Globus pallidus (tissue), 1 donor: ENCODE data around the gene LIM2.
A peak's percentile ranks its signal among the peaks of the same experiment; 100 is the strongest.
"Not testable (repeated sequence)": the region's sequence is repeated elsewhere in the genome, so short reads cannot be mapped to it uniquely, and the experiment has no call there.

Experiments used
- DNase-seq: peaks from one replicate; pipeline ENCODE4 v3.0.0-alpha.2; 2015; ENCODE audit warnings: low spot score

The LIM2 gene

GRCh38 chr19:51387924-51388389 lies at the start of gene LIM2:
LIM2 (minus strand) TSS chr19:51387974; CDS start chr19:51387443, 531 bp downstream.
- no peak for DNase-seq

- no peak for DNase-seq
Observed at GRCh38 chr19:51434456-51434855, 46.7 kb upstream of the LIM2 start.

- DNase-seq, result no peak
Observed at GRCh38 chr19:51433043-51433442, 45.3 kb upstream of the LIM2 start.

DNA sequence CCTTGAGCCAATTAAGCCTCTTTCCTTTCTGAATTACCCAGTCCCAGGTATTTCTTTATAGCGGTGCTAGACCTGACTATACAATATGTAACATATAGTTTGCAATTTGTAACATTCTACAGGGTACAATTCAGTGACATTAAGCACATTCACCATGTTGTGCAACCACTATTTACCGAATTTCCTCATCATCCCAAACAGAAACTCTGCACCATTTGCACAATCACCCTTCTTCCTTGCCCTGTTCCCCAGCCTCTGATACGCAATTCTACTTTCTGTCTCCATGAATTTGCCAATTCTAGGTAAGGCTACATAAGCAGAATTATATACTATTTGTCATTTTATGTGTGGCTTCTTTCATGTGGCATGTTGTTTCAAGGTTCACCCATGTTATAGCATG lies 43.4 kb upstream of the LIM2 start:
- DNase-seq, result no peak

DNA sequence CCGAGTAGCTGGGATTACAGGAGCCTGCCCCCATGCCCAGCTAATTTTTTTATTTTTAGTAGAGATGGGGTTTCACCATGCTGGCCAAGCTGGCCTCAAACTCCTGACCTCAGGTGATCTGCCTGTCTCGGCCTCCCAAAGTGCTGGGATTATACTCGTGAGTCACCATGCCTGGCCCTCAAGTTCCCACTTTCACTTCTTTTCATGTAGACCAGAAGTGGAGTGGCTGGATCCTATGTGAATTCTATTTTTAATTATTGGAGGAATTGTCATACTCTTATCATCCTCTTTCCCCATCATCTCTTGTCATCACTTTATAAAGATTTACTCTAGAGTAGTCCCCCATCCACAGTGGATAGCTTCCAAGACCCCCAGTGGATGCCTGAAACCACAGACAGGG lies 42.4 kb upstream of the LIM2 start:
- DNase-seq, result no peak

DNA sequence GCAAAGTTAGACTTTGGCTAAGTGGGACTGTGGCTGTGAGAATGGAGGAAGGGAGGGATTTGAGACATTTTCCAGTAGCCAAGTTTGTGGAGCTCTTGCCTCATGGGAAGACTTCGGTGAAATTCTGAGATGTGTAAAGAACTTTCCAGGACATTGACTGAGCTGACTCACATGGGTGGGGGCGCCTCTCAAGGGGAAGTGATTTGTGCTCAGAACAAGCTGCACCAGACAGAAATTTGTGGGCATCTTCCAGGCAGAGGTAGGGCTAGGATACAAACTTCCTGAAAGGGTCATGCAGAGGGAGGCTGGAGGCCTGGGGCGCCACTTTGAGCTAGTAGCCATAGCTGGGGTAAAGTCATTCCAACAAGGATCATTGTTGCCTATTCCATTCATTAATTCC lies 39.4 kb upstream of the LIM2 start:
- no peak for DNase-seq

GRCh38 chr19:51422053-51422448 lies 34.3 kb upstream of the LIM2 start:
- peak; percentile 49 for DNase-seq

DNA sequence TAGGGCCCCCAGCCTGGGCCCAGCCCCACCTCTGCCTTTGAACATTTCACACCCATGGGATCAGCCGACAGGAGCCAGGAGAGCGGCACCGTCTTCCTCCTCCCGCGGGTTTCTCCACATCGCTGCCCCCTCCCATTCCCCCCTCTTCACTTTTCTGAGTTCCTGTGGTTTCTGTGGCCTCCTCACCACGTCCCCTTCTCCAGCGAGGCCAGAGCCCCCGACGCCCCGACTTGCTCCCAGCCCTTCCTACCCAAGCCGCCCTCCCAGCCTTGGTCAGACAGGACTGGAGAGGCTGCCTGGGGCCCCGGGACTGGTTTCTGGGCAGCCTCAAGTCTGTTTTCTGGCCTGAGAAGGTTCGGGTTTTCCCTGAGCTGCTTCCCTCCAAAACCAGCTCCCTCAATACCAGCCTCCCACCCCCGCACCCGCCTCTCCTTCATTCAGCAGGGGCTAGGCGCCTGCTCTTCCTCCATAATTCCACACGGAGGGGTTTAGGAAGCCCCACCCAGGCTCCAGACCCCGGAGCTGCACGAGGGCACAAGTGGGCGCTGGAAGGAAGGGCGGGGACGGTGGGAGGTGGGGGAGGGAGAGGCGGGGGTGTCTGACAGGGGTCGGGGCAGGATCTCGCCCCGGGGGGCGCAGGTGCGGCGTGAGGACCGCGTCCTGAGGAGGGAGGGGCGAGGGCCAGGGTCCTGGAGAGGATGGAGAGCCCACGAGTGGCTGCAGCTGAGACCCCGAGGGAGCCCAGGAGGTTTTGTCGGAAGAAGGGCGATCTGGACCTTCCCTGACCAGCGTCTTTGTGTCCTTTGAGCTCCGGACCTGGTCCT lies 33.7 kb upstream of the LIM2 start:
- DNase-seq, result no peak

GRCh38 chr19:51420511-51420910 lies 32.7 kb upstream of the LIM2 start:
- not testable (repeated sequence) for DNase-seq

- DNase-seq, result no peak
Observed at GRCh38 chr19:51418707-51419106, 30.9 kb upstream of the LIM2 start.

DNA sequence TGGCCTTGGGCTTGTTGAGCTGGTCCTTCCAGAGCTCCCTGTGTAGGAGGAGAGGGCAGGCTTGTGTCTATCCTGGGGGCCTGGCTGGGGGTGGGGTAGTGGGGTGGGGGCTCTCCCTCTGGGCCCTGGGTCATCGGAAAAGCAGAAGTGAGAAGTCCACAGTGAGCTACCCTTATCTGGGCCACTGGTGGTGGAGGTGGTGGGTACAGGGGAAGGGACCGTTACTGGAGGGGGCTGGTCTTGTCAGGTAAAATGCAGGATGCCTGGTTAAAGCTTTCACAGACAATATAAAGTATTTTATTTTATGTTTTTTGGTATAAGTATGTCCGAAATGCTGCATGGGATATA lies 30.0 kb upstream of the LIM2 start:
- no peak for DNase-seq

DNA sequence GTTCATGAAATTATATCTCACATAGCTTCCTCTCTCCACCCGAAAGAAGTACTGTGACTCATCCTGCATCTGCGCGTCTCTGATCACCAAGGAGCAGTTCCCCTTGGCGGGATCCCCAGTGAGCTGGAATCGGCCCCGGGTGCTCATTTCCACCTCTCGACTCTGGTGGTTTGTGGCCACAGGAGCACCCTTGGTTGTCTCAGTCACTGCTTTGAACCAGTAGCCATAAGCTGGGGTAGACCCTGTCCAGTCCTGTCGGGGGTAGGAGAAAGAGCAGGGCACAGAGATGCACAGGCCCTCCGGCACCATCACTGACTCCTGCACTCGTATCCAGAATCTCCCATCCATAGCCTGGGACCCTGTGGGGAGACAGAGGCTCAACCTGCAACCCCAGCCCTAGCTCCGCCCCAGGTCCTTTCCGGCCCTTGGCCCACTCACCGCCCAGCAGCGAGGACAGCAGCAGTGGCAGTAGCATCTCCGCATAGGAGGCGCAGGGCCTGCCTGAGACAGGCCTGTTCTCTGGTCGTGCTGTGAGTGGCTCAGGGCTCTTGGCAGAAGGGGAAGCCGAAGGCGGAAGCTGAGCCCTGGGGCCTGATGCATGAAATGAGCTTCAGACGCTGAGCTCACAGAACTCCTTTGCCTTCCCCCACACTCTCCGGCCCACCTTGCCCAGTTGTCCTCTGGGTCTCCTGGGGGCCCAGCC lies 29.5 kb upstream of the LIM2 start, which contains the start of gene SIGLEC10:
Gene SIGLEC10, minus strand, starts transcription at position 536 of the 703 bp plus-strand sequence. Its CDS starts 61 bp downstream, at position 475.
- no peak for DNase-seq

DNA sequence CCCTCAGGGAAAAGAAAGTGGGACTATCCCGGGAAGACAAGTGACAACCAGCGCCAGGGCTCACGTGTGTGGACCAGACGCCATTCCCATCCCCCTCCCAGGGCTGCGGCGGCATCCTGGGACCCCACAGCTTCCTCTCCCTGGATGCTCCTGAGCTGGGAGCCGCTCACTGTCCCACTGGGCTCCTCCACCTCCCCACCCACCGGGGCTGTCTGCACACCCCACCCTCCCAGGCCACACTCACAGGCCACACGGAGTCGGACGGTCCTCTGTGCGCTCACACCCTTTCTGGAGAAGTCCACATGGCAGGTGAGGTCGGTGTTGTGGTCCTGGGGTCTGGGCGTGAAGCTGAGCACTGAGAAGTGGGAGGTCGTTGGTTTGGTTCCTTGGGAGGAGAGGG lies 28.6 kb upstream of the LIM2 start:
- not testable (repeated sequence) for DNase-seq

DNA sequence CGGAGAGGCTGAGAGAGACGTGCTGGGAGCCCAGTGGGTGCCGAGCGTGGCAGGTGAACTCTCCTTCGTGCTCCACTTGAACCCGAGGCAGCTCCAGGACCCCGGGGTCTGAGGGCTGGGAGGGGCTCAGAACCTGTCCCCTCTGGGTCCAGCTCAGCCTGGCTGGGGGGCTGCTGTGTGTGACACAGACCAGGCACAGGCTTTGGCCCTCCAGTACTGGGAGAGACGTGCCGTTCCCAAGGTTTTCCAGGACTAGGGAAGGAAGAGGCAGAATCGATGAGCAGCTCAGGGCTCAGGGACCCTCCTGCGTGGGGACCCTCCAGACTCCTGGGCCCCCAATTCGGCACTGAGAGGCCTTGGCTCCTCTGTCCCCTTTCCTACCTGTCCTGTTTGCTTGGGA lies 27.4 kb upstream of the LIM2 start:
- no peak for DNase-seq

GRCh38 chr19:51410950-51411748 lies 23.4 kb upstream of the LIM2 start:
- DNase-seq, result no peak

- DNase-seq, result no peak
Observed at GRCh38 chr19:51407511-51408131, 19.8 kb upstream of the LIM2 start.

DNA sequence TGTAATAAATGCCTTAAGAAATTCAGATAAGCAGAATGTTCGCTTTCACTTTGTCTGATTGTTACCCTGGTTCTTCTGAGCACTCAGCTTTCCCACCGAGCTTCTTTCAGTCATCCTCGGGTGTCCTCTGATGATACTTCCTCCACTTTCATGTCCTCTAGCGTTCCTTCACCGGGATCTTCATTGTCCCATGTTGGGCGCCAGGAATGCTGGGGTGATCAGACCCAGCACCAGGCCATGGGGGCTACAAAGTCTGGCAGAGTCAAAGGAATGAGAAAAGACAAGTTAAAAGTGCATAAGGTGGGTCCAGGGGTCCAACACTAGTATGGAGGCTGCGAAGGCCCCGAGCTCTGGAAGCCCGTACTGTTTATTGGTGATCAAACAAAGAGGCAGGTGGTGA lies 14.3 kb upstream of the LIM2 start:
- no peak for DNase-seq

DNA sequence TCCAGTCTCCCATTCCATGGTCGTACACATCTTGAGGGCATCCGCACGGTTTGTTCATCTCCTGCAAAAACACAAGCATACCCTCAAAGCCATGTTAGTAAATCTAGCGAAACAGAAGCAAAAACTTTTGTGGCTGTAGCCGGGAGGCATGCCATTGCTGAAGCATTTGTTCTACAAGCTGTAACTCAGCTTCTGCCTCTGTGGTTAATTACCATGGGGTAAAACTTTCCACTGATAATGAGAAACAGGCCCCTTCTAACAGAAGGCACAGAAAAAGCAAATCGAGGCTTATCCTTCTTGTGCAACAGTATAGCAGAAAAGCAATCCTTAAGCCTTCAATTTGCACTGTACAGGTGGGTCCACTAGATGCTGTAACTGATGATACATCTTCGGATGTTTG lies 12.2 kb upstream of the LIM2 start:
- not testable (repeated sequence) for DNase-seq

DNA sequence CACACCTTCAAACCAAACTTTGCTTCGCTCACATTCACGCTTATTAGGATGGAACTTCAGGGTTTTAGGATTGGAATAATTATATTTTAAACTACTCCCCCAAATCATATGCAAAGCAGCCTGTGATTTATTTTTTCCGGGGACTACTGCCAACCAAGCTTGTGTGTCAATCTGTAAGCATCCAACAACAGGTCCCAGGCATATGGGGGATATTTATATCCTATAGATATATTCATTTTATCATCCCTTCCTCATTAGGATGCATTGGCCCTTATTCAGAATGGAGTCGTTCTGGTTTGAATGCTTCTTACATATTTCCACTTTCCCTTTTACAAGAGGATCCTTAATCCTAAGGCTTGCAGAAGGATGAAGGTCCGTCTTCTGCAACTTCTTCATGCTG lies 11.5 kb upstream of the LIM2 start:
- DNase-seq, result no peak

GRCh38 chr19:51398096-51398704 lies 10.4 kb upstream of the LIM2 start:
- no peak for DNase-seq

DNA sequence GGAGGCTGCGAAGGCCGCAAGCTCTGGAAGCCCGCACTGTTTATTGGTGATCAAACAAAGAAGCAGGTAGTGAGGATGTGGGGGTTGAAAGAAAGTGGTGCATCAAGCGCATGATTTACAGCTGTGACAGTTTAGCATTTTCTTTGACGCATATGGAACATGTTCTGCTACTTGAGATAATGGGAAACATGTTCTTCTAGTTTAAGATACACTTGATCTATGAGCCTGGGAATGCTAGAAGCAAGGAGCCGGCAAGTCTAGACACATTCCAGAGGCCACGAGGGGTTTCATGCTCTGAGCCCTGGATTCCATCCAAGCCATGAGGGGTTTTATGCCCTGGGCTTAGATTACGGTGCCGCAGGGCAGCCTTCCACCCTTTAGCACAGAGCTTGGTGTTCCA lies 9.7 kb upstream of the LIM2 start:
- not testable (repeated sequence) for DNase-seq

DNA sequence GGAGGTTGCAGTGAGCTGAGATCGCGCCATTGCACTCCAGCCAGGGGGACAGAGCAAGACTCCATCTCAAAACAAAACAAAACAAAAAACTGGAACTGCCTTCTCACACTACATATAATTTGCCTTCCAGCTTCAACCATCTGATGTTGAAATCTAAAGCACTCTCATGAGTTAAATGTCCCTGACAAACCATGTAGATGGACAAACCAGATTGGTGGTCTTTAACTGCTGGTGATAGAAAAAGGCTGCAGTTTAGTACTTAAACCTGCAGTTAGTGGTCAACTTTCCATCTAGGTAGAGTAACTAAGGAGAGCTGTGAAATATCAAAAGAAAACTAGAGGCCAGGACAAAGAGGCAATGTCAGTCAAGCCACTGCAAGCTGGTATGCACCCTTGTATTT lies 8.4 kb upstream of the LIM2 start:
- DNase-seq, result no peak
